Osteoblast (primary cell): Measurements from ENCODE around the gene VPREB1. TPM values are rescaled to one million over a fixed set of nuclear protein-coding genes. Genes with fewer than 3 reads are reported as not detected.

Source experiments
- DNase-seq: peaks from one replicate; pipeline ENCODE4 v3.0.0; 2011; ENCODE audit warnings: low spot score, mixed read lengths; ENCODE audit not compliant: insufficient read length; ENCODE audit errors: missing footprints
- H2AFZ ChIP-seq: 2 replicates; pipeline ENCODE4 v1.6.0; 2011; ENCODE audit warnings: mild to moderate bottlenecking, low read length
- H3K27ac ChIP-seq: 2 replicates; pipeline ENCODE4 v1.5.1; 2011; ENCODE audit warnings: mild to moderate bottlenecking, low read depth, low read length, moderate library complexity
- H3K27me3 ChIP-seq: 2 replicates; pipeline ENCODE4 v1.6.0; 2012; ENCODE audit warnings: mild to moderate bottlenecking, control low read depth, inconsistent platforms, low read length, moderate library complexity; ENCODE audit not compliant: insufficient read depth
- H3K36me3 ChIP-seq: 2 replicates; pipeline ENCODE4 v1.5.1; 2011; ENCODE audit warnings: mild to moderate bottlenecking, low read length, control low read depth, moderate library complexity; ENCODE audit not compliant: insufficient read depth
- H3K4me1 ChIP-seq: 2 replicates; pipeline ENCODE4 v1.5.1; 2011; ENCODE audit warnings: mild to moderate bottlenecking, low read length, control low read depth, moderate library complexity; ENCODE audit not compliant: insufficient read depth
- H3K4me2 ChIP-seq: 2 replicates; pipeline ENCODE4 v1.6.0; 2011; ENCODE audit warnings: mild to moderate bottlenecking, low read length; ENCODE audit not compliant: insufficient read depth
- H3K4me3 ChIP-seq: fragments of 200-600 bp; sonication (generic); 3 replicates; pipeline ENCODE4 v1.5.1; 2012; ENCODE audit warnings: mild to moderate bottlenecking, low read length, inconsistent platforms; ENCODE audit not compliant: insufficient read depth
- H3K79me2 ChIP-seq: 2 replicates; pipeline ENCODE4 v1.6.0; 2012; ENCODE audit warnings: mild to moderate bottlenecking, low read length, control low read depth, inconsistent platforms; ENCODE audit not compliant: insufficient read depth
- H3K9me3 ChIP-seq: 2 replicates; pipeline ENCODE4 v1.5.1; 2011; ENCODE audit warnings: low read depth, low read length, control low read depth
- H4K20me1 ChIP-seq: 2 replicates; pipeline ENCODE4 v1.6.0; 2012; ENCODE audit warnings: mild to moderate bottlenecking, low read length, control low read depth; ENCODE audit not compliant: insufficient read depth
- total RNA-seq: library from RNA; depleted of rRNA; stranded (reverse); fragments of >200 nt; gene quantifications from 2 replicates; pipeline ENCODE4 v1.2.3, GENCODE V29; 2012
- TF ChIP-seq, protein P1 (sequence below): IDR thresholded peaks from 2 replicates; pipeline ENCODE4 v1.5.1; 2011; ENCODE audit warnings: mild to moderate bottlenecking, low read depth, low read length, moderate library complexity; ENCODE audit errors: extremely low read depth

The VPREB1 gene
- total RNA-seq, 1 donor = not detected

DNA sequence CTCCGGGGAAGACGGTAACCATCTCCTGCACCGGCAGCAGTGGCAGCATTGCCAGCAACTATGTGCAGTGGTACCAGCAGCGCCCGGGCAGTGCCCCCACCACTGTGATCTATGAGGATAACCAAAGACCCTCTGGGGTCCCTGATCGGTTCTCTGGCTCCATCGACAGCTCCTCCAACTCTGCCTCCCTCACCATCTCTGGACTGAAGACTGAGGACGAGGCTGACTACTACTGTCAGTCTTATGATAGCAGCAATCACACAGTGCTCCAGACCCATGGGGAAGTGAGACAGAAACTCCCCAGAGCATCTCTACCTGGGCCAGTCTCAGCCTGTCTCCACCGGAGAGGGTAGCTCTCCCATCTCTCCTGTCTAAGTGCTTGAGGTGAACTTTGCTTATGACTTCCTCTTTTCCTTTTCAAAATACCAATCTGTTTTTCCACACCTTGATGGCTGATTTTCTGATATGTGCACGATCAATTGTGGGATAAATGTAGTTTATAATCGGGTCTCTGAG is 48.5 kb upstream of the VPREB1 start:
- Histone ChIP-seq H3K36me3 (no peaks in the 10 kb centered on the region), H3K9me3 (no peaks in the 10 kb centered on the region), H4K20me1 (no peaks in the 10 kb centered on the region), H3K4me2 (no peak overlapping the region), H2AFZ (no peak overlapping the region), H3K27me3 (no peaks in the 10 kb centered on the region), H3K4me1 (no peaks in the 10 kb centered on the region), H3K79me2 (no peaks in the 10 kb centered on the region), H3K4me3 (no peak overlapping the region), H3K27ac (no peak overlapping the region)
- peak; percentile 22 for DNase-seq
- TF ChIP-seq, protein P1, sequence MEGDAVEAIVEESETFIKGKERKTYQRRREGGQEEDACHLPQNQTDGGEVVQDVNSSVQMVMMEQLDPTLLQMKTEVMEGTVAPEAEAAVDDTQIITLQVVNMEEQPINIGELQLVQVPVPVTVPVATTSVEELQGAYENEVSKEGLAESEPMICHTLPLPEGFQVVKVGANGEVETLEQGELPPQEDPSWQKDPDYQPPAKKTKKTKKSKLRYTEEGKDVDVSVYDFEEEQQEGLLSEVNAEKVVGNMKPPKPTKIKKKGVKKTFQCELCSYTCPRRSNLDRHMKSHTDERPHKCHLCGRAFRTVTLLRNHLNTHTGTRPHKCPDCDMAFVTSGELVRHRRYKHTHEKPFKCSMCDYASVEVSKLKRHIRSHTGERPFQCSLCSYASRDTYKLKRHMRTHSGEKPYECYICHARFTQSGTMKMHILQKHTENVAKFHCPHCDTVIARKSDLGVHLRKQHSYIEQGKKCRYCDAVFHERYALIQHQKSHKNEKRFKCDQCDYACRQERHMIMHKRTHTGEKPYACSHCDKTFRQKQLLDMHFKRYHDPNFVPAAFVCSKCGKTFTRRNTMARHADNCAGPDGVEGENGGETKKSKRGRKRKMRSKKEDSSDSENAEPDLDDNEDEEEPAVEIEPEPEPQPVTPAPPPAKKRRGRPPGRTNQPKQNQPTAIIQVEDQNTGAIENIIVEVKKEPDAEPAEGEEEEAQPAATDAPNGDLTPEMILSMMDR = no peak

DNA sequence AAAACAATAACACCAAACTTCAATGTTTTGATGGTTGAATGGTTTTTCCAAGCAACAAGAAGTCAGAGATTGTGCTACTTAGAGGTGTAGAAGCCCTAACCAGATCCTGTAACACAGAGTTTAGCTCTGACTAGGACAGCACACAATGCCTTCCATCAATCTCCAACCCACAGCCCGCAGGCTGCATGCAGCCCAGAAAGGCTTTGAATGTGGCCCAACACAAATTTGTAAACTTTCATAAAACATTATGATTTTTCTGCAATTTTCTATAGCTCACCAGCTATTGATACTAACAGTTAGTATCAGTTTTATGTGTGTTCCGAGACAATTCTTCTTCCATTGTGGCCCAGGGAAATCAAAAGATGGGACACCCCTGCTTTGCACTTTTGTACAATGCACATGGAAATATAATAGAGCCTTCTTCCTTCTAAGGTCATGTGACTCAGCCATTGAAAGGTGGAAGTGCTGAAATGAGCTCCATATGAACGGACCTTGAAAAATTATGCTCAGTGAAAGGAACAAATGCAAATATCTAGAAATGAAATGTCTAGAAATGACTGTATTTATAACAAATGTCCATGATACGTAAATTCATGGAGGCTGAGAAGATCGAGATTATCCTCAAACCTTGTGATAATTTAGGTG is 47.6 kb upstream of the VPREB1 start:
- Histone ChIP-seq H3K4me1 (no peaks in the 10 kb centered on the region), H3K36me3 (no peaks in the 10 kb centered on the region), H3K27ac (no peak overlapping the region), H3K4me2 (no peak overlapping the region), H3K9me3 (no peaks in the 10 kb centered on the region), H3K4me3 (no peak overlapping the region), H3K27me3 (peaks cover 4% of the 10 kb centered on the region), H4K20me1 (no peaks in the 10 kb centered on the region), H2AFZ (no peak overlapping the region), H3K79me2 (no peaks in the 10 kb centered on the region)
- no peak for DNase-seq
- TF ChIP-seq, protein P1 = no peak

DNA sequence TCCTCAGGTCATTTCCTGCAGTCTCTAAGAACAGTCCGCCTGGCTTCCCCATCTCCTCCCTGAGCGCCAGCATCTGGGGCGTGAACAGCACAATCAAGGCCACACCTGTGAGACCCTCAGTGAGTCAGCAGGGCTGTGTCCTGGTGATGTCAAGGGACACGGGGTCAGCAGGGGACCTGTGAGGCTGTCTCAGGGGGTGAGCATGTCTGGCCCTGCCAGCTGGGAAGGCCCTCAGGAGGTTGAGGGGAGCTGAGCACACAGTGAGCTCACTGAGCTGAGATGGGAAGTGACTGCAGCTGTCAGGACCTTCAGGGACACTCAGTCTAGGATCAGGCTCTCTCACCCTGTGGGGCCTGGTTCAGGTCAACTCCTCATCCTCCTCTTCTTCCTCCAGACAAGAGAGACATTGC is 46.6 kb upstream of the VPREB1 start:
- H4K20me1 ChIP-seq = no peaks in the 10 kb centered on the region
- H3K4me3 ChIP-seq = no peak overlapping the region
- H3K79me2 ChIP-seq = no peaks in the 10 kb centered on the region
- no peaks in the 10 kb centered on the region for H3K36me3 ChIP-seq
- no peak overlapping the region for H2AFZ ChIP-seq
- peaks cover 6% of the 10 kb centered on the region for H3K27me3 ChIP-seq
- DNase-seq = no peak
- no peak overlapping the region for H3K4me2 ChIP-seq
- H3K4me1 ChIP-seq = no peaks in the 10 kb centered on the region
- no peaks in the 10 kb centered on the region for H3K9me3 ChIP-seq
- TF ChIP-seq, protein P1 = no peak
- no peak overlapping the region for H3K27ac ChIP-seq

DNA sequence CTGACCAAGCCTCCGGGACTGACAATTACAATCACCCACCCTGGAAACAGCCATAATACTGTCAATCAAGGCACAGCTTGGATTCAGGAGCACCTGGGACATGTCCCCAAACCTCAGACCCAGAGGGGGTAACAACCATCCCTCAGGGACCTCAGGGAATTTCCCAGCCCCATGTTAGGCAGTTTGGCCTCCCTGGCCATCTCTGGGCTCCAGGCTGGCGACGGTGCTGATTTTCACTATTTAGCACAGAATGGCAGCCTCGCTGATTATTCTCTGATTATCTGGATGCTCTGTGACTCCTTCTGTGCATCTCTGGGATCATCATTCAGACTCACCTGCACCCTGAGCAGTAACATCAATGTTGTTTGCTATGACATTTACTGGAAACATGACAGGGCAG is 45.8 kb upstream of the VPREB1 start:
- Histone ChIP-seq H3K9me3 (no peaks in the 10 kb centered on the region), H3K4me2 (no peak overlapping the region), H3K79me2 (no peaks in the 10 kb centered on the region), H3K27me3 (peaks cover 14% of the 10 kb centered on the region), H3K36me3 (no peaks in the 10 kb centered on the region), H4K20me1 (no peaks in the 10 kb centered on the region), H3K4me3 (no peak overlapping the region), H2AFZ (no peak overlapping the region), H3K4me1 (no peaks in the 10 kb centered on the region), H3K27ac (no peak overlapping the region)
- TF ChIP-seq, protein P1 = no peak
- DNase-seq = peak; percentile 21
